ENCODE results near the gene KLHL1. TPM values are rescaled to one million over a fixed set of nuclear protein-coding genes. Genes with fewer than 3 reads are reported as not detected.

Gene KLHL1
- total and polyA plus RNA-seq, 2 of the 4 experiments (the other 2 are of a cell fraction): not detected

- Histone ChIP-seq H3K4me3 (ENCODE audit: insufficient read depth, low read depth, low read length) (no peak overlapping the region), H2AK9ac (replicated peaks; ENCODE audit: low read depth, low read length, poor library complexity) (no peak overlapping the region), H3K9me1 (ENCODE audit: insufficient read depth, low read length) (no peaks in the 10 kb centered on the region), H2AK5ac (ENCODE audit: low read depth, low read length) (no peak overlapping the region), H3K14ac (replicated peaks; ENCODE audit: low read depth, low read length) (no peak overlapping the region), H3K36me3 (ENCODE audit: control insufficient read depth, insufficient read depth, low read length) (no peaks in the 10 kb centered on the region), H3K23ac (ENCODE audit: low read depth, low read length) (no peak overlapping the region), H3K27ac (ENCODE audit: insufficient read depth, low read length) (no peak overlapping the region), H4K20me1 (ENCODE audit: insufficient read depth, low read length) (no peaks in the 10 kb centered on the region), H3K18ac (ENCODE audit: low read depth, low read length) (no peak overlapping the region), H2BK20ac (ENCODE audit: low read depth, low read length) (no peak overlapping the region), H2AFZ (replicated peaks; ENCODE audit: low read length, poor library complexity) (no peak overlapping the region), H3K4me1 (ENCODE audit: control insufficient read depth, insufficient read depth, low read length) (no peaks in the 10 kb centered on the region), H3K56ac (ENCODE audit: extremely low read depth, insufficient read depth, low read length) (no peak overlapping the region), H3K9me3 (ENCODE audit: control insufficient read depth, insufficient read depth, low read length) (no peaks in the 10 kb centered on the region), H3K4me2 (ENCODE audit: low read depth, low read length) (no peak overlapping the region), H3K79me1 (ENCODE audit: low read depth in 1 of 2, low read length in 2 of 2) (no peaks in the 10 kb centered on the region), H3K9ac (ENCODE audit: low read depth, low read length) (no peak overlapping the region), H3K4ac (ENCODE audit: low read depth, low read length) (no peak overlapping the region), H4K5ac (ENCODE audit: low read depth, low read length) (no peak overlapping the region), H4K91ac (ENCODE audit: insufficient read depth, low read depth, low read length) (no peak overlapping the region), H2BK120ac (ENCODE audit: low read depth, low read length) (no peak overlapping the region), H4K8ac (ENCODE audit: low read depth in 2 of 2, low read length in 2 of 2) (no peak overlapping the region), H2BK5ac (ENCODE audit: low read depth, low read length, poor library complexity, severe bottlenecking) (no peak overlapping the region), H2BK15ac (ENCODE audit: low read depth, low read length) (no peak overlapping the region), H3K27me3 (ENCODE audit: control insufficient read depth, insufficient read depth, low read length) (no peaks in the 10 kb centered on the region)
- DNase-seq (no peak), ATAC-seq (ENCODE audit: low read depth) (no peak)
- no TSS peak for BruUV-seq (replicated peaks)
- dilution Hi-C loops (cut with HindIII; ENCODE audit: low sequenced_read_pairs, unreplicated experiment): no loop called here
- TF ChIP-seq ELK1 (IDR thresholded peaks at IDR 0.05; ENCODE audit: borderline replicate concordance, low read depth, low read length): no peak
- no peak for TF ChIP-seq CTCF (conservative IDR thresholded peaks at IDR 0.05; ENCODE audit: low read depth, low read length)
- no peak for TF ChIP-seq RFX5 (IDR thresholded peaks at IDR 0.05; ENCODE audit: low read depth, low read length)
- TF ChIP-seq BHLHE40 (IDR thresholded peaks at IDR 0.05; ENCODE audit: low read depth, low read length): no peak
- no peak for TF ChIP-seq FOS (IDR thresholded peaks at IDR 0.05; ENCODE audit: low read depth, low read length)
- no peak for TF ChIP-seq CEBPB (IDR thresholded peaks at IDR 0.05; ENCODE audit: low read depth, low read length)
- ChIA-PET POLR2A (ENCODE audit: unreplicated experiment) (no interaction called here), CTCF (no interaction called here)
- intact Hi-C loops (cut with micrococcal nuclease): no loop called here
- WGBS, 2 experiments (ENCODE audit: extremely low coverage in 2 of 2, insufficient read length in 1 of 2): no CpG with 5 or more reads among the region's 2 CpGs
- in situ Hi-C loops (cut with MboI; ENCODE audit: low sequenced_read_pairs): no loop called here
Observed at GRCh38 chr13:69956349-69956748, 151.9 kb downstream of the KLHL1 start.
